Activated T-cell treated with anti-CD3 and anti-CD28 coated beads, Interleukin-2, amount 50 U/mL, for 48 hours (primary cell): ENCODE measurements around the gene LCK.
"Not testable (repeated sequence)": the region's sequence is repeated elsewhere in the genome, so short reads cannot be mapped to it uniquely, and the experiment has no call there.

ENCODE experiments used
- DNase-seq, 2 experiments: peaks; one replicate each; pipeline ENCODE4 v3.0.0-alpha.2; 2020

LCK gene

DNA sequence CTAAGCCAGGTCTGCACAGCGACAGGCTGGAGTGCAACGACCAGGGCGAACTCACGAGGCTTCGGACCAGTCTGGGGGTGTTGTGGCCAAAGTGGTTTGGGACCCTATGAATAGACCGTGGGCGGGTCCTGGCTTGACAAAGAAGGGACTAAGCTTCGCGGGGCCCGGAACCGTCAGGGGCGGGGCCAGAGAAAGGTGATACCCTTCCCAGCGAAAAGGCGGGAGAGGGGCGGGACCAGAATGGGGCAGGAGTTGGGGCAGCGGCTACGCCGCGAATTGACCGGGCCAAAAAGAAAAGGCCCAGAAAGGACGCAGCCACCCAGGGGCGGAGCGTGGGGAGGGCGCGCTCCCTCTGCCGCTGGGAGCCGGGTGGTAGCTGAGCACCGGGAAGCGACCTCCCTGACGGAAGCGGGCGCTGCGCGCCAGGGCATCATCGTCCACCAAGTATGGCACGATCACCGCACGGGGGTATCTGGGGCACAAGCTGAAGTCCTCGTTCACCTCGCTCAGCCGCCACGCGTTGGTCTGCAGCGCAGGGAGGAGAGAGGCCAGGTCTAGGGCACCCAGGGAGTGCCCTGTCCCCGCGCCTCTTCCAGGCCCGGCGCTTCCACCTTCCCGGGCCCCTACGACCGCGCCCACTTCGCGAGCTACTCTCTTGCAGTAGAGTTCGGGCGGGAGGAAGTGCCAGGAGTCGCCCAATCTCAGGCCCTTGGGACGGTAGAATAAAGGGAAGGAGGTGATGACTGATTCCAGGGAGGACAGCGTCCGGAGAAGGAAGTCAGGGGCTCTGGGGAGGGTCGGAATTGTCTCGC, 10.7 kb upstream of the LCK start:
- peak; percentile 64 to 73 for DNase-seq

DNA sequence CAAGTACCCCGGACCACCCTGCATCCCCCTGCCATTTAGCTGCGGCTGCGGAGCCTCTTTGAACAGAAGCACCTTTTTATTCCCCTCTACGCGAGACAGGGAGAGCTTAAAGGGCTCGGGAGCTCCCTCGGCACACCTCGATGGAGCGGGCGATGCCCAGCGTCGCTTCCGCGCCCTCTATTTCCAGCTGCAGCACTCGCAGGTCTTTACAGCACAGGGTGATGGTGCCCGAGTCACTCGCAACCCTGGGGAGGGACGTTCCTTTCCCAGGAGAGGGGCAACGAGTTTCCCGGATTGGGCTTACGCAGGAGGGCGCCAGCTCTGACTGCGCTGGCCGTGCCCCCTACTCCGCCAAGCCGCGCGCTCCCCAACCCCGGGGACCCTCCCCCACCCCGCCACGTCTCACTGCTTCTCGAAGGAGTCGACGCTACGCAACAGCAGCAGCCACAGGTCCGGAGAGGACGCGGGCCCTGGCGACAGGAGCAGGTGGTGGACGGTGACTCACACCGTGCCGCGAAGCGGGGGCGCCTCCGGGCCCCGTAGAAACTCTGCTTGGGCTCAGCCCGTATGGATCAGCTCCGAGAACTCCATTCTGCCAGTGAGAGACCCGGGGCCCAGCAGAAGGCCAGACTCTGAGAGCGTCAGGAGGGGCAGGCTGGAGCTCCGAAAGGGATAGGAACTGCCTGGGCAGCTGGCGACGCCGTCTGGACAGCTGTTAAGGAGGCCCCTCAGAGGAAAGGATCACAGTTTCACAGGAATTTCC, 9.9 kb upstream of the LCK start:
- DNase-seq = peak; percentile 65 to 67

DNA sequence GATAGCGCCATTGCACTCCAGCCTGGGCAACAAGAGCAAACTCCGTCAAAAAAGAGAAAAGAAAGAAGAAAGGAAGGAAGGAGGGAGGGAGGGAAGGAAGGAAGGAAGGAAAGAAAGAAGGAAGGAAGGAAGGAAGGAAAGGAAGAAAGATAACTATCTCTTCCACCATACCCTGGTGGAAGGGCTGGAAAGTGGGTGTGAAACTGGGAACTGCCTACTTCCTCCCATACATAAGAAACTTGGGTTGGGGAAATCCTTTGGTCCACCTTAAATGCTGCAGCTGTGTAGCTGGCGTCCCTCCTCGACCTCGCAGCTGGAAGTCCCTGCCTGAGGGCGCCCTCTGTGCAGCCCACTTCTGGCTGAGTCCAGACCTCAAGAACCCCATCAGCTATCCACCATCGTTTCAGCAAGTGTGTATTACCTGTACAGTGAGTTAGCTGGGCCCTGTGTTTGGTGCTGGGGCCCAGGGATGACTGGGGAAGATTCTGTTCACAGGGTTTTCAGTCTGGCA, 8.7 kb upstream of the LCK start:
- no peak for DNase-seq

DNA sequence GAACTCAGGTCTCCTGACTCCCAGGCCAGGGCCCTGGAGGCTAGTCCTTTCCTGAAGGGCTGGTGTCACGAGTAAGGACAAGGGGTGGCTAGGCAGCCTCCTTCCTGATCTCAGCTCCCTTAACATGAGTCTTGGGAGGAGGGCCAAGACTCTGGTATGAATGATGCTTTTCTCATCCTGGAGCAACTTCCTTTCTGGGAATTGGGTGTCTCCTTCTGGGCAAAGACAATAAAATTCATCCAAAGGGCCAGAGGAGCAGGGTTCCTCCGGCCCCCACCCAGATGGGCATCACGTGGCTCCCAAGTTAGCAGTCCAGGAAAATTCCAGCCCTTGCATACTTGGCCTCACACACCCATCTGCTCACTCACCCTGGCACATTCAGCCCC, 4.2 kb upstream of the LCK start, which contains the start of gene FAM167B:
TSS of gene FAM167B (plus strand) at position 335 of the 386 bp plus-strand sequence. CDS start 200 bp downstream, outside the sequence.
- no peak for DNase-seq

DNA sequence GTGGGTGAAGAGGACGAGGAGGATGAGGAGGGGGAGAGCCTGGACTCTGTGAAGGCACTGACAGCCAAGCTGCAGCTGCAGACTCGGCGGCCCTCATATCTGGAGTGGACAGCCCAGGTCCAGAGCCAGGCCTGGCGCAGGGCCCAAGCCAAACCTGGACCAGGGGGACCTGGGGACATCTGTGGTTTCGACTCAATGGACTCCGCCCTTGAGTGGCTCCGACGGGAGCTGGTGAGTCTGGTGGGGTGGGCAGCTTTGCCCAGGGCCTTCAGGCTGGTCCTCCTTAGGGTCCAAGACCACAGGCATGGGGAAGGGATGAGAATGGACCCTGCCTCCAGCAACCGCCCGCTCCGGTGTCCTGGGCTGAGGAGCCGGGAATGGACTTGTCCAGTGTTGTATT, 3.6 kb upstream of the LCK start:
- DNase-seq = no peak

DNA sequence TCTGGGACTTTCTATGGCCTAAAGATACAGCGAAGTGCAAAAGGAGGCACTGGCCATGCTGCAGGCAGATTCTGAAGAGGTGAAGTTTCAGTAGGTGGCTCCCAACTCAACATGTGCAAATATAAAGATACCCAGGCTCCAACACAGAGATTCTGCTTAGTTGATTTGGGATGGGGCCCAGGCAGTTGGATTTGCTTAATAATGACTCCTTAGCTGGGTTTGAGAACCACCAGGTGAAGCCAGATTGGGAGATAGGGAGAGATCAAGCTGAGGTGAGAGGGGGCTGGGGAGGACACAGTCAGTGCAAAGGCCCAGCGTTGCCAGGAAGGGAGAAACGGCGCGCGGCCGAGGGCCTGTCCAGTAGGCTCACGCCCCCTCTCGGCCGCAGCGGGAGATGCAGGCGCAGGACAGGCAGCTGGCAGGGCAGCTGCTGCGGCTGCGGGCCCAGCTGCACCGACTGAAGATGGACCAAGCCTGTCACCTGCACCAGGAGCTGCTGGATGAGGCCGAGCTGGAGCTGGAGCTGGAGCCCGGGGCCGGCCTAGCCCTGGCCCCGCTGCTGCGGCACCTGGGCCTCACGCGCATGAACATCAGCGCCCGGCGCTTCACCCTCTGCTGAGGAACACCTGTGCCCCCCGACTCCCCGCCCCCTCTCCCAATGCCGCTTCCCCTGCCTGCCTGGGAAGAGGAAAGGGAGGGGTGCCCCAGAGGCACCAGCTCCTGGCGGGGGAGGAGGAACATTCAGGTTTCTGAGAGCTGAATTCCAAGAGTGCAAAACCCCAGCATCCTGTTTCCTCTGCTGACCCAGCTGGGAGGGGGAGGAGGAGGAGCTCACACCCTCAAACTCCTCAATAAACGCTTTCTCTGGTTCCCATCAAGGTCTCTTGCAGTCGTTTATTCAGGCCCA, 2.8 kb upstream of the LCK start:
- peak; percentile 90 to 92 for DNase-seq

DNA sequence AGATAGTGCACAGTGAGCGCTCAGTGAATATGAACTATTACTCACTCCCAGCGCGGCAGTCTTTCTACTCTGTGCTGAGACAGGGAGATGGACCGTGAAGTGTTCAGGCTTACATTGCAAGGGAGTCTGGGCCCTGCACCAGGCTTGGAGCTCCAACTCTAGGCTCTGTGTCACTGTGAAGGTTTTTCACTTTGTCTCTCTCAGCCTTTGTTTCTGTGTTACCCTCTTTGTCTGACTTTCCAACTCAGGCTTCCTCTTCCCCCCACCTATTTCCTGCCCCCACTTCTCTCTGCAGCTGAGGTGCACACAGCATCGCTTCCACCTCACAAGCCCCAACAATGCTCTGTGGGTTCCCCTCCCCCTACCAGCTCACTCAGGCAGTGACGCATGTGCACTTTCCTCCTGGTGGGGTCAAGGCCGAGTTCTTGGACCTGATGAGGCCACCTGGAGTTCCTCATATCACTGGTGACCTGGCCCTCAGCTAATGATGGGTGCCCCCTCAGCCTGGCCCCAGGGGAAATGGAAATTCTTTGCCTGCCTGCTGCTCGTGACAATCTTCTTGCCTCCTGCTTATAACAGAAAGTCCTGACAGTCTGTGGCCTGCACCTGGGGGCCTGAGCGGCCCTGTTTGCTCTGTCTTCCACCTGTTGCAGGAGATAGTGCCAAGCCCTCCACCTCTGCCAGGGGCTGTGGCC, 1.1 kb upstream of the LCK start:
- DNase-seq = peak; percentile 85 to 86

DNA sequence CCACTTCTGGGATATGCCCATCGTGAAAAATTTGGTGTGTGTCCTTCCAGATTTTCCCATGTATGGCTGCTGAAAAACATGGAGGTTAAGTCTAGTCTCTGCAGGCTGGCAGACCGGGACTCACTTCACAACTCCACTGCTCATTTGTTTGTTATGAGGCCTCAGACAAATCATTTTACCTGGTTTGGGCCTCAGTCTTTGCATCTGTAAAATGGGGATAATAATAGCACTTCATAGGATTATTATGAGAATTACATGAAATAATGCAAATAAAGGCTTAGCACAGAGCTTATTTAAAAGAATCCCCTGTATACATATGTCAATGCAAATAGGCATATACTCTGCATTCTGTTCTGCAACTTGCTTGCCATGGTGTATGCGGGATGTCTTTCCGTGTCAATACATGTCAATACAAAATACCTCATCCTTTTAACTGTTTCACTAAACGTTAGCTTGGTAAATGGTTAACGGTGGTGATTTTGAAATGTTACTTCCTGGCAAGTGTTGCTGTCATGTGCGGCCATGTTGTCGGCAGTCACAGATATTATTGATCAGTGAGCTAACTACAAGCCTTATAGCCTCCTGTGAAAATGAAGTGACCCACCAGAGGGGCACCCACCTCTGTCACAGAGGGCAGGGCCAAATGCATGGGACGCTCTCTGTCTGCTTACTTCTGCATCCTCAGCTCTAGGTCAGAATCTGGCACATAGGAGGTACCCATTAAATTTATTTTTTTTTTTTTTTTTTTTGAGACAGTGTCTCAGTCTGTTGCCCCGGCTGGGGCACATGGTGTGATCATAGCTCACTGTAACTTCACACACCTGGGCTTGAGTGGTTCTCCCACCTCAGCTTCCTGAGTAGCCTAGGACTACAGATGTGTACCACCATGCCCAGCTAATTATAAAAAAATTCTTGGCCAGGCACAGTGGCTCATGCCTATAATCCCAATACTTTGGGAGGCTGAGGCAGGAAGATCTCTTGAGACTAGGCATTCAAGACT, 4.3 kb downstream of the LCK start:
- peak in 1 of 2 experiments; percentile 55 for DNase-seq

DNA sequence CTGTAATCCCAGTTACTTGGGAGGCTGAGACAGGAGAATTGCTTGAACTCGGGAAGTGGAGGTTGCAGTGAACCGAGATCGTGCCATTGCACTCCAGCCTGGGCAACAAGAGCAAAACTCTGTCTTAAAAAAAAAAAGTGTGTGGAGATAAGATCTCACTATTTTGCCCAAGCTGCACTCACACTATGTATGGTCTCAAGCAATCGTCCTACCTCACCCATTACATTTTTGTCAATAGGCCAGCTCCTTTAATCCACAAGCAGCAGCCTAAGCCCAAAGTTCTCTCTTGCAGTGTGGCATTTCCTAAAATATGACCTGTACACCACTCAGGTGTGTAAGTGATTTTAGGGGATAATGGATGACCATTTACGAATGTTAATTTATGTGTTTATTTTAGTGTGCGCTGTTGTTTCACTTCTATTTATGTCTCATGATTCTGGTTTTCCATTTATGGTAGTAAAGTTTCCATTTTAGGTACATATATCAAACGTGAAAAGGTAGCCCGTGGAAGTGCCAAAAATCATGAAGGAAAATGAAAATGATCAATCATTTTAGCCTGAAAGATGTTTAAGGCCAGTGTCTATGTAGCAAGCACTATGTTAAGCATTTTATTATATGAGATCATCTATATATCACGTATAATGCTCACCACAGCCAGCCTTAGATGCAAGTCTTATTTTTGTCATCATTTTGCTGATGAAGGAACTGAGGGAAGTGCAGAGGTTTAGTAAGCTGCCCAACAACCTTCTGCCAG, 5.6 kb downstream of the LCK start:
- no peak for DNase-seq

DNA sequence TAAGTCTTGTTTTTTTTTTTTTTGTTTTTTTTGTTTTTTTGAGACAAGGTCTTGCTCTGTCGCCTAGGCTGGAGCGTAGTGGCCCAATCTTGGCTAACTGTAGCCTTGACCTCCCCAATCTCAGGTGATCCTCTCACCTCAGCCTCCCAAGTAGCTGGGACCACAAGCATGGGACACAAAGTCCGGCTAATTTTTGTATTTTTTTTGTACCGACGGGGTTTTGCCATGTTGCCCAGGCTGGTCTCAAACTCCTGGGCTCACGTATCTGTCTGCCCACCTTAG, 6.1 kb downstream of the LCK start:
- DNase-seq = no peak

DNA sequence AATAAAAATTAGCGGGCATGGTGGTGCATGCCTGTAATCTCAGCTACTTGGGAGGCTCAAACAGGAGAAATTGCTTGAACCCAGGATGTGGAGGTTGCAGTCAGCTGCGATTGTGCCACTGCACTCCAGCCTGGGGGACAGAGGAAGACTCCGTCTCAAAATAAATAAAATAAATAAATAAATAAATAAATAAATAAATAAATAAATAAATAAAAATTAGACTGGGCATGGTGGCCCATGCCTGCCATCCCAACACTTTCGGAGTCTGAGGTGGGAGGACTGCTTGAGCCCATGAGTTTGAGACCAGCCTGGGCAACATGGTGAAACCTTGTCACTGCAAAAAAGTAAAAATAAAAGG, 12.2 kb downstream of the LCK start:
- DNase-seq = not testable (repeated sequence)

DNA sequence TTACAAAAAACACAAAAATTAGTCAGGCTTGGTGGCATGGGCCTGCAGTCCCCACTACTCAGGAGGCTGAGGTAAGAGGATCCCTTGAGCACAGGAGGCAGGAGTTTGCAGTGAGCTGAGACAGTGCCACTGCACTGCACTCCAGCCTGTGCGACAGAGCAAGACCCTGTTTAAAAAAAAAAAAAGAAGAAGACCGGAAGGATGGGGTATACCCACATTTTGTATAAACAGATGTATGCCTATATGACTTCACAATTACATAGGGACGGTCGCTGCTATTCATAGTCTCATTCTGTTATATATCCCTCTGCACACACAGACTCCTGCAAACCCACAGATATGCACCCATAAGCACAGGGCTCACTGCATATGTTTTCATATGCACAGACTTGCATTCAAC, 12.7 kb downstream of the LCK start:
- DNase-seq = no peak

DNA sequence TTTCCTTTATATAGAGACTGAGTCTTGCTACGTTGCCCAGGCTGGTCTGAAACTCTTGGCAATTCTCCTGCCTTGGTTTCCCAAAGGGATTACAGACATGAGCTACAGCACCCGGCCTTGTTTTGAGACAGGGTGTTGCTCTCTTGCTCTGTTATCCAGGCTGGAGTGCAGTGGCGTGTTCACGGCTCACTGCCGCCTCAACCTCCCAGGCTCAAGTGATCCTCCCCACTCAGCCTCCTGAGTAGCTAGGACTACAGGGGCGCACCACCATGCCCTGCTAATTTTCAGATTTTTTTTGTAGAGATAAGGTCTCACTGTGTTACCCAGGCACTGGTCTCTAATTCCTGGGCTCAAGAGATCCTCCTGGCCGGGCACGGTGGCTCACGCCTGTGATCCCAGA, 14.8 kb downstream of the LCK start:
- no peak for DNase-seq

DNA sequence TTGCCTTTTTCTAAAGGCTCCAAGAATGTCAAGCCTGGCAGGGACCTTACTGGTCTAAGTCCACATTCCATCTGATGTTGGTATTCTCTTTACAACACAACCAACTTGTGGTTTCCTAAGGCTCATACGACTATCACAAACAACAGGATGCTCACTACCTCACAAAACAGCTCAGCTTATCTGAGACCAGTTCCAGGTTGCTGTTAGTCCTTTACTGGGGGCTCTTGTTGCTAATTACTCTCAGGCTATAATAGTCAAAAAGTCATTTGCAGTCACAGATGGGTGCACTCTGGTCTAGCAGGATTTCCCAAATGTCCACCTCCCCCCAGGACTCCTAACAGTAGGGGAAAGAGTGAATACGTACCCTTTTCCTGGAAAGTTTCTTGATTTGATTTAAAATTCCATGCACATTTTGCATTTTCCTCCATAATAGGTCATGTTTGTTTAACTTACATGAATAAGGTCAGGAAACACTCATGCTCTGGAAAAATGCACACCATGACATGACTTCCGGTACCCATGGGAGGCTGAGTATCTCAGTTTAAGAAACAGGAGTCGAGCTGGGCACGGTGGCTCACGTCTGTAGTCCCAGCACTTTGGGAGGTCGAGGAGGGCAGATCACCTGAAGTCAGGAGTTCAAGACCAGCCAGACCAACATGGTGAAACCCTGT, 16.0 kb downstream of the LCK start:
- DNase-seq = no peak

DNA sequence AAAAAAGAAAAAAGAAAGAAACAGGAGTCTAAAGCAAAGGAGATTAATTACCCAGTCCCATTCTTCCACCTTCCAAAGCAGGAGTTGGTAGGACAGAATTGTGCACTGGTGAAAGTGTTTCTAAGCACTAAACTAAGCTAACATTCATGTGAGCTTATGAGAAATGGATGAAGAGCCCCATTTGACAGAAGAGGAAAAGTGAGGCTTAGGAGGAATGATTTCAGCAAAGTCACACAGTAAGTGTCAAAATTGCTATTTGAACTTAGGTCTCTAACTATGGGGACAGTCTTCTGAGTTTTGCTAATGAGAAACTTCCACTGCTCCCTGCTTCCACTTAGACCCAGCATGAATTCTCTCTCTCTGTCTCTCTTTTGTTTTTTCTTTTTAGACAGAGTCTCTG, 18.7 kb downstream of the LCK start:
- DNase-seq = no peak

DNA sequence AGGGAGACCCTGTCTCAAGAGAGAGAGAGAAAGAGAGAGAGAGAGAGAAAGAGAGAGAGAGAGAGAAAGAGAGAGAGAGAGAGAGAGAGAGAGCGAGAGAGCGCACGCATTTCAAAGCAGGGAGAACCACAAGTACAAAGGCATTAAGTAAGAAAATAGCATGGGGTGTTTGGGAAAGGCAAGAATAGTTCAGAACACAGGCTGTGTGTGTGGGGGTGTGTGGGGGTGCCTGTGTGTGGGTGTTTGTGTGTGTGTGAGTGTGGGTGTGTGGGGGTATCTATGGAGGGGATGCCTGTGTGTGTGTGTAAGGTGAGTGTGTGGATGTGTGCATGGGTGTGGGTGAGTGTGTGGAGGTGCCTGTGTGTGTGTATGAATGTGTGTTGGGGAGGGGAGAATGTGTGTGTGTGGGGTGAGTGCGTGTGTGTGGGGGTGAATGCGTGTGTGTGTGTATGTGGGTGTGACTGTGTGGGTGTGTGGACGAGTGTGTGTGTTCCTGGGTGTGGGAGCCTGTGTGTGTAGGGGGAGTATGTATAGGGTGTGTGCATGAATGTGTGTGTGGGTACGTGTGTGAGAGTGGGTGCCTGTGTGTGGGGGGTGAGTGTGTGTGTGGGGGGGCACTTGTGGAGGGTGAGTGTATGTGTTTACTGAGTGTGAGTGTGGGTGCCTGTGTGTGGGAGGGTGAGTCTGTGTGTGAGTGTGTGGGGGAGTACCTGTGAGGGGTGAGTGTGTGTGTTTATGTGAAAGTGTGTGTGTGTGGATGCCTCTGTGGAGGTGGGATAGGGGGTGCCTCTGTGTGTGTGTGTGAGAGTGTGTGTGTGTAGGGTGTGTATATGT, 21.7 kb downstream of the LCK start:
- no peak for DNase-seq

DNA sequence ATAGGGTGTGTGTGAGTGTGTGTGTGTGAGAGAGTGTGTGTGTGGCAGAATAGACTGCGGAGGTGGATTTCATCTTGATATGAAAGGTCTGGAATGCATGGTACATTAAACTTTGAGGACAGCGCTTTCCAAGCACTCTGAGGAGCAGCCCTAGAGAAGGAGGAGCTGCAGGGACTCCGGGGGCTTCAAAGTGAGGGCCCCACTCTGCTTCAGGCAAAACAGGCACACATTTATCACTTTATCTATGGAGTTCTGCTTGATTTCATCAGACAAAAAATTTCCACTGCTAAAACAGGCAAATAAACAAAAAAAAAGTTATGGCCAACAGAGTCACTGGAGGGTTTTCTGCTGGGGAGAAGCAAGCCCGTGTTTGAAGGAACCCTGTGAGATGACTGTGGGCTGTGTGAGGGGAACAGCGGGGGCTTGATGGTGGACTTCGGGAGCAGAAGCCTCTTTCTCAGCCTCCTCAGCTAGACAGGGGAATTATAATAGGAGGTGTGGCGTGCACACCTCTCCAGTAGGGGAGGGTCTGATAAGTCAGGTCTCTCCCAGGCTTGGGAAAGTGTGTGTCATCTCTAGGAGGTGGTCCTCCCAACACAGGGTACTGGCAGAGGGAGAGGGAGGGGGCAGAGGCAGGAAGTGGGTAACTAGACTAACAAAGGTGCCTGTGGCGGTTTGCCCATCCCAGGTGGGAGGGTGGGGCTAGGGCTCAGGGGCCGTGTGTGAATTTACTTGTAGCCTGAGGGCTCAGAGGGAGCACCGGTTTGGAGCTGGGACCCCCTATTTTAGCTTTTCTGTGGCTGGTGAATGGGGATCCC, 22.5 kb downstream of the LCK start:
- DNase-seq = peak; percentile 81 to 84
